AG04450 (cell line): Measurements from ENCODE around the gene BEST4. TPM values are rescaled to one million over a fixed set of nuclear protein-coding genes. Genes with fewer than 3 reads are reported as not detected.

Source experiments
- CTCF ChIA-PET: fragments of 300-600, 350-600 bp; formaldehyde crosslinking; extraction: SDS; loops from one replicate; lab custom pipeline; 2022; ENCODE audit warnings: antibody characterized with exemption, inconsistent platforms; lab: Charles Lee
- POLR2A ChIA-PET: fragments of 350-600 bp; formaldehyde crosslinking; extraction: SDS; loops from one replicate; lab custom pipeline; 2021; ENCODE audit warnings: antibody characterized with exemption, inconsistent platforms; lab: Yijun Ruan, JAX
- DNase-seq: peaks from one replicate; pipeline ENCODE4 v3.0.0-alpha.2; 2011; ENCODE audit warnings: low read depth, low spot score
- H3K27ac ChIP-seq: one replicate; pipeline ENCODE4 v1.5.1; 2012; ENCODE audit warnings: low read depth, low read length, control low read depth
- H3K27me3 ChIP-seq: one replicate; pipeline ENCODE4 v1.6.0; 2012; ENCODE audit warnings: low read length; ENCODE audit not compliant: control insufficient read depth, insufficient read depth
- H3K4me3 ChIP-seq: 2 replicates; pipeline ENCODE4 v1.5.1; 2011; ENCODE audit warnings: mild to moderate bottlenecking, low read depth, low read length, control low read depth
- H3K9me3 ChIP-seq: 2 replicates; pipeline ENCODE4 v1.5.1; 2012; ENCODE audit warnings: low read length; ENCODE audit not compliant: control insufficient read depth, insufficient read depth
- CTCF ChIP-seq: IDR thresholded peaks from 2 replicates; pipeline ENCODE4 v1.5.1; 2011; ENCODE audit warnings: low read depth, low read length, control low read depth, inconsistent platforms
- polyA plus RNA-seq: library from polyadenylated mRNA; depleted of rRNA; stranded (reverse); fragments of >200 nt; gene quantifications from 2 replicates; pipeline ENCODE4 v1.2.3, GENCODE V29; 2011

BEST4 gene
- polyA plus RNA-seq, 1 experiment = 0.07 TPM

GRCh38 chr1:44822981-44823451, 35.0 kb upstream of the BEST4 start:
- Histone ChIP-seq H3K4me3 (no peak overlapping the region), H3K9me3 (peaks cover 5% of the 10 kb centered on the region; the same call in 1 of the 2 replicates), H3K27me3 (no peaks in the 10 kb centered on the region), H3K27ac (no peak overlapping the region)
- no peak for DNase-seq
- CTCF ChIA-PET = interaction anchor here (1.1 to 1.4 kb wide), 2 partner anchors 12 to 13 kb away, joined by 3 read pairs; no protein-coding TSS in a partner anchor
- TF ChIP-seq CTCF = no peak
- POLR2A ChIA-PET = interaction anchor here (1.2 kb wide), 1 partner anchor 15 kb away, joined by 3 read pairs; the partner anchor contains the start of gene BTBD19

DNA sequence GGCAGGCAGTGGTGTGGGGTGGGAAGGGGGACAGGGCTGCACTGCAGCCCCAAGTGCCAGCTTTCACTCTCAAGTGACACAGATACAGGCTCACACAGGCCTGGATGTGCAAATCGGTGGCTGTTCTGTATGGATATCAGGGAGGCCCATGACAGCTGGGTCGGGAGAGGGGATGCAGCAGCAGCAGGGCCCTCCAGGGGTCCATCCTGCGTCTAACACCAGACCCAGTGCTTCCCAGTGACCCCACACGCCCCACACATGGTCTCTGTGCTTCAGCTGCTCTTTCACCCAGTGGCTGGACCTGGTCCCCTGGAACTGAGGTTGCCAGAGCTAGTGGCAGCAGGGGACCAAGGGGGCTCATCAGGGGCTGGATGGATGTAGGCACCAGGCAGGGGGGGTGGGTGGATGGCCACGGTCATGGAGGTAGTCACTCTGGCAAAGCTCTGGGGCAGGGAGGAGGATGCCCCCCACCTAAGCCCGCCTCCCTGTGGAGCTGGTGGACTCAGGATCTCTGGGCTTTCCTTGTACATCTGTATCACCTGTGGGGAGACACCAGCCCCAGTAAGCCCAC, 34.2 kb upstream of the BEST4 start:
- Histone ChIP-seq H3K27me3 (no peaks in the 10 kb centered on the region), H3K27ac (no peak overlapping the region), H3K4me3 (no peak overlapping the region), H3K9me3 (peaks cover 5% of the 10 kb centered on the region; the same call in 1 of the 2 replicates)
- no peak for TF ChIP-seq CTCF
- ChIA-PET CTCF (interaction anchor here (0.5 to 1.5 kb wide), 5 partner anchors 11 to 190 kb away, joined by 3 to 4 read pairs (median 3); partner anchors contain the start of gene UROD), POLR2A (interaction anchor here (1.0 to 5.5 kb wide), 2 partner anchors 14 to 22 kb away, joined by 3 to 103 read pairs; partner anchors contain the start of genes BTBD19, DYNLT4 and PLK3)
- DNase-seq = no peak

DNA sequence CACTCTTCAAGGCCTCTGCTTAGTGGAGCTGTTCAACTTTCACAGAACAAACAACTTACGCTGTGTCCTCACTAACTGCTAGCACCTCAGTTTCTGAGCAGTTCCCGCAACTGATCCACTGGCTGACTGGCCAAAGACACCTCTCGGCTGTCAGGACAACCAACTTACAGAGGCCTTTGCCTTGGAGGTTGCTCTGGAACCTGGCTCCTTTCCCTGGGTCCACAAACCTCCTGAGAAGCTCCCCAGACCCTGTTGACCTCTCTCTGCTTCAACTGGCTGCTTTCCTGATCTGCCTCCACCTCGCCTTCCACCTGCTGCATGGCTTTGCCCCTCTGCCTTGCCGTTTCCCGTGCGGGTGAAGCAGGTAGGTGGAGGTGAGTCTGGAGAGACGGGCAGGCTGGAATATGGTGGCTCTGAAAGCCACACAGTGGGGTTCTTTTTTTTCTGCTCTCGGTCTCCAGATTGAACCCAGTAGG, 33.3 kb upstream of the BEST4 start:
- Histone ChIP-seq H3K27ac (no peak overlapping the region), H3K27me3 (no peaks in the 10 kb centered on the region), H3K9me3 (peaks cover under 1% of the 10 kb centered on the region; the same call in 1 of the 2 replicates), H3K4me3 (no peak overlapping the region)
- TF ChIP-seq CTCF = no peak
- POLR2A ChIA-PET = interaction anchor here (1.0 to 5.5 kb wide), 5 partner anchors 13 to 91 kb away, joined by 3 to 103 read pairs (median 32); partner anchors contain the start of genes BTBD19, DYNLT4, PLK3 and RNU5D-1
- CTCF ChIA-PET = interaction anchor here (0.5 to 1.5 kb wide), 4 partner anchors 12 to 191 kb away, joined by 3 to 4 read pairs (median 3); partner anchors contain the start of genes PLK3 and UROD
- DNase-seq = no peak

DNA sequence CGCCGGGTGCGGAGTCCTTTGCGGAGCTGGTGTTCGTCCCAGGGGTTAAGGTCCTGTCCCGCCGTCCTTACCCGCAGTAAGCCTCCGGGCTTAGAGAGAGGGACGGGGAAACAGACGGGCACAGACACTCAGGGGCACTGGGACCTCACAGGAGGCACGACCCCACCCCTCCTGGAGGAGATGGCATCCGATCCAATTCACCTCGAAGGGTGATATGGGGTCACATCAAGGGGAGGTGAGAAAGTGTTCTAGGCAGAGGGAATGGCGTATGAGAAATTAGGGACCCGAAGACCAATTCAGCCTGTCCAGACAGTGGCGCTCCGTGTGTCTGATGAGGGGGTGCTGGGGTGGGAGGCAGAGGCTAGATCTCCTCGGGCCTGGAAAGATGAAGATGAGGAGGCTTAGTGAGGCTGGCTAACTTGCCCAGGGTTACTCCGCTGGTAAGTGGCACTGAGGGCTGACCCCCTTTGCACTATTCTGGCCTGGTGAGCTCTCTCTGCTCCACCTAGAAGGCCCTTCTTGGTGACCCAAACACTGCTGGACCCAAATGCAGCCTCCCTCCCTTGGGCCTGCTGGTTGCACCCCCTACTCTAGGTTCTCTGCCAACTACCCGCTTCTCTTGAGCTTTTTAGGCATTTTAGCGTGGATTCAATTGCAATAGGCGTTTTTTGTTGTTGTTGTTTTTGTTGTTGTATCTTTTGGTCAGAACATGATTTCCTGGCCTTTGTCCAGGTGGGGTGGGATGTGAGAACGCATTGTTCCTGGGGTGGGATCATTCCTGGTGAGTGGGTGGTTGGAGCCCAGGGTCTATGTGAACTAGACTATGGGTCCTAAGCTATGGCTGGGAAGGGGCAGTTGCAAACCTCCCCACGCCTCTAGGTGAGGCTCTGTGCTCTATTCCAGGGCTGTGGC, 32.6 kb upstream of the BEST4 start:
- DNase-seq = no peak
- H3K4me3 ChIP-seq = peak overlapping the region; percentile 62
- H3K27ac ChIP-seq = peak overlapping the region; percentile 99
- no peaks in the 10 kb centered on the region for H3K9me3 ChIP-seq
- no peaks in the 10 kb centered on the region for H3K27me3 ChIP-seq
- no peak for TF ChIP-seq CTCF
- CTCF ChIA-PET = interaction anchor here (1.0 to 1.5 kb wide), 2 partner anchors 16 to 20 kb away, joined by 3 to 4 read pairs; partner anchors contain the start of gene PLK3
- POLR2A ChIA-PET = interaction anchor here (0.6 to 5.5 kb wide), 8 partner anchors 12 to 191 kb away, joined by 3 to 103 read pairs (median 13); partner anchors contain the start of genes BTBD19, DYNLT4, HECTD3 and PLK3
